ENCODE results near the gene PTPN3.

Gene PTPN3

DNA sequence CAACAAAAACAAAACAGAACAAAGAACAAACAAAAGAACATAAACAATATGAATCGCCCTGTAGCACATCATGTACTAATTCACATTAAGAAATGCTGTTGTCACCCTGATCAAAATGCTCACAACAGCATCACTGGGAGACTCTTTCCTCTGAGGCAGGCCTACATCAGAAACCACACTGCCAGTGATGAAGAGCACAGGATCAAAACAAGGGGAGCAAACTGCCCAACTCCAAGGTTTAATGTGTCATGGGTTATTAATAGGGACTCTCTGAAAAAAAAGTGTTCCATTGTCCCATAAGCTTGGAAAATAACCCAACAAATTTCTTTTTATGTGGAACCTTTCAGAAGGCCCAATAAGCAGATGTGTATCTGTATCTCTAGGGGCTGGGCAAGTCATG lies 74.2 kb downstream of the PTPN3 start:
- ATAC-seq (replicated peaks): no peak
- no peaks in the 10 kb centered on the region for H3K9me3 Mint-ChIP-seq
- H3K27me3 Mint-ChIP-seq: peaks cover 11 to 27% of the 10 kb centered on the region in 2 donors

DNA sequence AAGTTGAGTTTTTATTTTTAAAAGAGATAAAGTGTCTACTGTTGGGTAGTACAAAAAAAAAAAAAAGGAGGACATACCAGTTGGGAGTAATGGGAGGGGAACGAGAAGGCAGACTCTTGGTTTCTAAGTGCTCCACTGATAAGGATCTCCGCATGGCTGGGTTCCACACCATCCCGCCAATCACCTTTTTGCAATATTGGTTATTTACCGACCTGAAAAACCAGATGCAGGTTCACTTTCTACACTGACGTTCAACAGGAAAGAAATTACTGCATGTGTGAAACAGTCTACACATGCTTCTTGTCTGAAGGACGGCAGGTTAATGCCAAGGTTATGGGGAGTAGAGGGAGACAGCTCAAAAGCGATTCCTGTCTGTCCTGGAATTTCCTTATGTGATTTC lies 75.5 kb downstream of the PTPN3 start:
- no peak overlapping the region for H3K4me3 Mint-ChIP-seq
- H3K27me3 Mint-ChIP-seq: peaks cover 10 to 25% of the 10 kb centered on the region in 2 donors
- no peak overlapping the region for H3K27ac Mint-ChIP-seq
- ATAC-seq (replicated peaks) (peak; percentile 37 to 54), DNase-seq (no peak)
- no peaks in the 10 kb centered on the region for H3K9me3 Mint-ChIP-seq
- peaks cover 9 to 15% of the 10 kb centered on the region in 2 donors for H3K4me1 Mint-ChIP-seq
- no peaks in the 10 kb centered on the region for H3K36me3 Mint-ChIP-seq

More for the DNA sequence above, 74.2 kb downstream of the PTPN3 start:
- Mint-ChIP-seq H3K4me3 (no peak overlapping the region), H3K4me1 (peaks cover 2 to 3% of the 10 kb centered on the region in 2 donors), H3K36me3 (no peaks in the 10 kb centered on the region), H3K27ac (no peak overlapping the region)
- DNase-seq: no peak

DNA sequence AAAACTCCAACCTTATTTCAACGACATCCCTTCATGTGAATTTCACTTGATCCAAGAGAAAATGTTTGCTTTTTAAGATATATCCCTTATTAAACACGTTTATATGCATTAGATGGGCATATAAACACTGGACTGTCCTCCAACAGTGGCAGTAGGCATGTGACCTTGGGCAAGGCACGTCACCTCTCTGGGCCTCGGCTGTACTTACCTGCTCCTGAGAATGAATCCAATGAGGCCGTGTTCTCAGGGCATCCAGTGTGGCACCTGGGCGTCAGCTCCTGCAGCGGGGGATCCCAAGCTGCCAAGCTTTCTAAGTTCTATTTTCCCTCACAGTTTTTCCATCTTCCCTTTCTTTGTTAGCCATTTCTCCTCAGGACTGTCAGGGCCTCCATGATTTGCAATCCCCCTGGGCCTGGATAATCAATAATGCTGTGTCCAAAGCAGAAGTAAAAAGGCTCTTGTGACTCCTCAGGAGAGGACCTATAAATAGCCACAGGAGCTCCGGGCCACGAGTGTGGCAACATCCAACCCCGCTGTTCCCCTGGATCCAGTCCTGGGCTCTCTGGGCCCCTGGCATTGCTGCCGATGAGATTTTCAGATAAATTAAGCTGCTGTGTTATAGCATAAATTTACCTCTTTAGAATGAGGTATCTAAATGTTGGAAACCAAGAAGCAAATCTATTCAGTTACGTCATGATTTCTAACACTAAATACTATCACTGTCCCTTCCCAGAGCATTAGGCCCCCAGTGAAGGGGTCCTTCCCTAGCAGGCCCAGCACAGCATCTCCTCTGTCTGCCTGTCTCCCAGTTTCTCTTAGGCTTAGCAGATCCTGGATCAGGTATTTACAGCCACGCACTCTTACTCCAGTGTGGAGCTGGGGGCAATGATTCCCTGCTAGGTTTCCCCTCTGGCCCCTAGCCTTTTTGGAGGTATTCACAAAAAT lies 76.8 kb downstream of the PTPN3 start:
- DNase-seq (no peak), ATAC-seq (replicated peaks) (no peak)
- H3K9me3 Mint-ChIP-seq: no peaks in the 10 kb centered on the region
- H3K36me3 Mint-ChIP-seq: no peaks in the 10 kb centered on the region
- H3K4me3 Mint-ChIP-seq: no peak overlapping the region
- H3K27ac Mint-ChIP-seq: no peak overlapping the region
- H3K4me1 Mint-ChIP-seq: peaks cover 19 to 28% of the 10 kb centered on the region in 2 donors
- H3K27me3 Mint-ChIP-seq: peaks cover 0 to 17% of the 10 kb centered on the region in 2 donors

DNA sequence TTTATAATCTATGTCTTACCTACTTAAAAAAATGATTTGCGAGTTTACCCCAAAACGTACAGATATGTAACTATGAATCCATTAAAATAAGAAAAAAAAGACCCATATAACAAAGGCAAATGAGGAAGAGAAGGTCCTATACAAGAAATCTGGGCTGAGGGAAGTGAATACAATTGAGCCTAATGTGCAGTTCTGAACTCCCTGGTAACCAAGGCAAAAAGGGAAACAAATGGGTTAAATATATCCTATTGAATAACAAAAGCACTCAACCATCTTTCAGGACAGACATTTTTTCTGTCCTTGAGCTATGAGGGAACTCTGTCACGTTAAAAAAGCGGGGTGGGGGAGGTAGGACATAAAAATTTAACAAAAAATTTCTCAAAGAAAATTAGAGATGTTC lies 78.6 kb downstream of the PTPN3 start:
- ATAC-seq (replicated peaks): no peak
- Mint-ChIP-seq H3K36me3 (no peaks in the 10 kb centered on the region), H3K27me3 (peaks cover 6 to 24% of the 10 kb centered on the region in 2 donors), H3K4me3 (no peak overlapping the region), H3K27ac (no peak overlapping the region), H3K9me3 (peaks cover 0 to 5% of the 10 kb centered on the region in 2 donors), H3K4me1 (peaks cover 33 to 45% of the 10 kb centered on the region in 2 donors)
- no peak for DNase-seq

DNA sequence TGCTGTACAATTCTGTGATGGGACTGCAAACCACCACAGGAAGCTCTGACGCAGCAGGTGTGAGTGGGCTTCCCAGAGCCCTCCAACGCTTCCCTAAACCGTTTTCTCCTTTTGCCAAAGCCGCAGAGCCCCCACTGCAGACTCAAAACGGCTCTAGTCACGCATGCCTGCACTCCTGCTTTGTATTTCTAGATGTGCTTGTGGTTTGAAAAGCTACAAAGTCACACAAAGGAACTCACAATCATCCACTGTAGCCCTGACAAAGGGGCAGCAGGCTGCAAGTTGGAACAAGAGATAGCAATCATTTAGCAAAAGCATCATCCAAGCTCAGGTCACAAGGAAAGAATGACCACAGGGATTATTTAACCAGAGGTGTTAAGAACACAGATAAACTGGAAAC lies 79.3 kb downstream of the PTPN3 start:
- H3K4me3 Mint-ChIP-seq: peak overlapping the region in 1 of 2 donors; percentile 10
- no peaks in the 10 kb centered on the region for H3K36me3 Mint-ChIP-seq
- peaks cover 0 to 5% of the 10 kb centered on the region in 2 donors for H3K9me3 Mint-ChIP-seq
- DNase-seq (no peak), ATAC-seq (replicated peaks) (peak; percentile 14 to 31)
- H3K4me1 Mint-ChIP-seq: peaks cover 35 to 47% of the 10 kb centered on the region in 2 donors
- peaks cover 6 to 24% of the 10 kb centered on the region in 2 donors for H3K27me3 Mint-ChIP-seq
- no peak overlapping the region for H3K27ac Mint-ChIP-seq

DNA sequence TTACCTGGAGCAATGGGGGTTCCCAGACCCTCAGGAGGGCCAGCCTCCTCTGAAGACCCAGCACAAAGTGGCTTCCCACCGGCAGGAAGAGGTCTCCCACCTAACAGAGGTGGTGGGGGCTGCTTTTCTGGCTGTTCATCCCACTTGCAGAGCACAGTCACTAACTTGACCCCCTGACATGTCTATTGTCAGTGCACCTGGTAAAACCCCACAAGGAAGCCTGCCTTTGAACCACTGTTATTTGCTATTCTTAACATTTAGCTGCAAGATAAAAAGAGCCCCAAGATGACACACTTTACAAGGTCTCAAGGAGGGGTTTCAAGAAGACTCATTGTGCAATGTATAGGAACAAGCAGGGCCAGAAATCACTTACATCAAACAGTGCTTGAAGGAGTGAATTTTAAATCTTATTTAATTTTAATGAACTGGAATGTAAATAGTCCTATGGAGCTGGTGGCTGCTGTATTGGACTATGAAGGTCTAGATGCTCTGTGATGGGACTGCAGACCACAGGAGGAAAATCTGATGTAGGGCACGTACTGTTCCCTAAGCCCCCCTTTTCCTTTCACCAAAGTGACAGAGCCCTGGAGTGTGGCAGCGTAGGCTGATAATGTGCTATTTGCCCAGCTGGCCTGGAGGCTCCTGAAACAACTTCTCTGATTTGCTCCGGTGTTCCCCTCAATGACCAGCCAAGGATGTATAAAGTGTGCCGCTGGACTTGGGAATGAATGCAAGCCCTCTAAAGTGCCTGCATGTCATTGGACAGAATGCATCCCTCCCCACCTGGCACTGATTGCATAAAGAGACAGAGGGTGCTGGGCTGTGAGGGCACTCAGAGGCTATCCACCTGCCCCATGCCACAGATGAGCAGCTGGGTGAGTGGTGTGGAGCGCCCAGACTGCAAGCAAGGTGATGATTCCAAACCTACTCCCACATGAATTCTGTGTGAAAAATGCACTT lies 80.2 kb downstream of the PTPN3 start:
- Mint-ChIP-seq H3K9me3 (peaks cover 0 to 5% of the 10 kb centered on the region in 2 donors), H3K36me3 (no peaks in the 10 kb centered on the region), H3K4me1 (peaks cover 42 to 55% of the 10 kb centered on the region in 2 donors), H3K27me3 (peaks cover 12 to 32% of the 10 kb centered on the region in 2 donors), H3K27ac (peak overlapping the region; percentile 75), H3K4me3 (peak overlapping the region in 1 of 2 donors; percentile 15)
- DNase-seq (no peak), ATAC-seq (replicated peaks) (no peak)

DNA sequence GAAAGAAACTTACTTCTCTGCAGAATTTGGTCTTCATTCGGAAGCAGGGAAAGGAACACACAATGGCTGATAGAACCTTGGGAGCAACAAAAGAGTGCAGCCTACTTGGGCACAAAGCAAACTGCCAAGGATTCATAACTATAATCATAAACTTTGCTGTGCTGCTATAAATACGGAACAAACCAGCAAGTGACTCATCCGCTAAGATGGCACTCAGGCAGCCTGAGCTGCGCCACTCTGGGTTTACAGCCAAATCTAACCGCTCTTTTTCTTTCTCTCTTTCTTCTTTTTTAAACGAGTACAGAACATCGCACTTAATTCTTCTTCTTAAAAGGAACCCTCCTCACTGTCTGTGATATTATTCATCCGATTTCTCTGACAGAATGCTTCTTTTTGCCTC lies 81.1 kb downstream of the PTPN3 start:
- no peak for DNase-seq
- peaks cover 12 to 32% of the 10 kb centered on the region in 2 donors for H3K27me3 Mint-ChIP-seq
- H3K36me3 Mint-ChIP-seq: no peaks in the 10 kb centered on the region
- H3K4me1 Mint-ChIP-seq: peaks cover 43 to 57% of the 10 kb centered on the region in 2 donors
- peaks cover 0 to 5% of the 10 kb centered on the region in 2 donors for H3K9me3 Mint-ChIP-seq
- ATAC-seq (replicated peaks): no peak
- peak overlapping the region; percentile 75 for H3K27ac Mint-ChIP-seq
- peak overlapping the region in 1 of 2 donors; percentile 15 for H3K4me3 Mint-ChIP-seq

DNA sequence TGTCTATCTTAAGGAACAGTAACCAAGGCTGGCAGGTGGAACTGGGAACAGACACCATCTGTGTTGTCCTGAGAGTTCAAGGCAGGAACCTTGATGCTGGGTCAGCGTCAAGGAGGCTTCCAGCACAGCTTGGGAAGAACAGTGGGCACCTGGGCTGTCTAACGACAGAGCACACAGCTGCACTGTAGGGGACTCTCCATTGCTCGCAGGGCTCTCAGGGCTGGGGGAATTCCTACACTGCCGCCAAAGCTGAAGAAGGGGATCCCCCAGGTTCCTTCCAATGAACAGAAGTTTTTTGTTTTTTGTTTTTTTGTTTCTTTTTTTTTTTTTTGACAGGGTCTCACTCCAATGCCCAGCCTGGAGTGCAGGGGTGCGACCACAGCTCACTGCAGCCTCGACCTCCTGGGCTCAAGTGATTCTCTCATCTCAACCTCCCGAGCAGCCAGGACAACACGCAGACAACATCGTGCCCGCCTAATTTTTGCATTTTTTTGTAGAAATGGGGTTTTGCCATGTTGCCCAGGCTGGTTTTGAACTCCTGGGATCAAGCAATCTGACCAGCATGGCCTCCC lies 81.9 kb downstream of the PTPN3 start:
- peaks cover 12 to 30% of the 10 kb centered on the region in 2 donors for H3K27me3 Mint-ChIP-seq
- peak; percentile 62 for DNase-seq
- peak overlapping the region; percentile 5 to 21 for H3K4me3 Mint-ChIP-seq
- H3K9me3 Mint-ChIP-seq: peaks cover 0 to 5% of the 10 kb centered on the region in 2 donors
- ATAC-seq (replicated peaks): peak; percentile 81 to 87
- H3K4me1 Mint-ChIP-seq: peaks cover 50 to 65% of the 10 kb centered on the region in 2 donors
- peak overlapping the region; percentile 65 for H3K27ac Mint-ChIP-seq
- no peaks in the 10 kb centered on the region for H3K36me3 Mint-ChIP-seq

DNA sequence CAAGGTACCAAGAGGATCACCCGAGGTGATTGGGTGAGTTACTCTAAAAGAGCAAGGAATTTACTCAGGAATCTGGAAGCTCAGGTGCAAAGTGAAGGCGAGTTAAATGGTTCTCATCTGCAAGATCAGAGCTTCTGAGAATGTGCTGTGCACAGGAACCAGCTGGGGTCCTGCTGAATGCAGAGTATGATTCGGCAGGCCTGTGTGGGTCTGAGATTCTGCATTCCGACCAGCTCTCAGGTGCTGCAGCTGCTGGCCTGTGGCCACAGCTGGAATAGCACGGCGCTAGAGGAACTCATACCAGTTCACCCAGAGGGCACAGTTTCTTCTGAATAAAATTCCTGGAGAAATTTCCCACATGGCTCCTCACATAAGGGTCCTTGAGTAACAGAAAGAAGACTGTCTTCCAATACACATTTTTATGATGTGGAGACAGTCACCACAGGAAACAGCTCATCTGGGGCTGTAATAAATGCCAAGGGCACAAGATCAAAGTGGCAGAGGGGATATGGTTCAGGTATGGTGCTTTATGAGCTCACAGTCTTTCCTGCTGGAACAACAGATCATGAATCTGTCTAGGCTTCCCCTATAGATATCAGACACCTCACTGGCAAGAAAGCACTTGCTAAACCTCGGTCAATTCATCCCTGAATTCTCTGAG lies 83.9 kb downstream of the PTPN3 start:
- Mint-ChIP-seq H3K4me1 (peaks cover 56 to 74% of the 10 kb centered on the region in 2 donors), H3K9me3 (peaks cover 0 to 5% of the 10 kb centered on the region in 2 donors), H3K27me3 (peaks cover 12 to 16% of the 10 kb centered on the region in 2 donors), H3K36me3 (no peaks in the 10 kb centered on the region), H3K4me3 (no peak overlapping the region), H3K27ac (no peak overlapping the region)
- ATAC-seq (replicated peaks) (no peak), DNase-seq (no peak)

DNA sequence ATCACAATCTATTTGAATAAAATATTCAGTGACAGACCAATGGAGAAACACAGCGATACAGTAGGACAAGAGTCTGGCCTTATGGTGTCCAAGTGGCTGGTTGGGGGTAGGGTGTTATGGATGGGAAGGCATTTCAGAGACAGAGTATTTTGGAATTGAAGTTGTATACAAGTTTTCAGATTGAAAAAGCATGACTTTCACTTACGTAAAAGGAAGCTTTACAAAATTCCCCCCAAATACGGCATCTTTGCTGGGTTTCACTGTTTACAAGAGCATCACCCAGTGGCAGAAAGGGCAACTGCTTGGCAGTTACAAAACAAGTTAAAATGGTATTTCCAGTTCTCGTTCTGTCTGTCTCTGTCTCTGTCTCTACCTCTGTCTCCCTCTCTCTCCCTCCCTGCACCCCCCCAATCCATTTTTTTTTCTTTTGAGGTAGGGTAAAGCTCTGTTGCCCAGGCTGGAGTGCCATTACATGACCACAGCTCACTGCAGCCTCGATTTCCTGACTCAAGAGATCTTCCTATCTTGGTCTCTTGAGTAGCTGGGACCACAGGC lies 86.2 kb downstream of the PTPN3 start:
- Mint-ChIP-seq H3K36me3 (no peaks in the 10 kb centered on the region), H3K27me3 (peaks cover 12 to 16% of the 10 kb centered on the region in 2 donors), H3K4me3 (peak overlapping the region; percentile 26 to 51), H3K9me3 (peaks cover 0 to 5% of the 10 kb centered on the region in 2 donors), H3K4me1 (peaks cover 42 to 52% of the 10 kb centered on the region in 2 donors), H3K27ac (peak overlapping the region; percentile 96)
- ATAC-seq (replicated peaks) (peak; percentile 43 to 54), DNase-seq (peak; percentile 55)

DNA sequence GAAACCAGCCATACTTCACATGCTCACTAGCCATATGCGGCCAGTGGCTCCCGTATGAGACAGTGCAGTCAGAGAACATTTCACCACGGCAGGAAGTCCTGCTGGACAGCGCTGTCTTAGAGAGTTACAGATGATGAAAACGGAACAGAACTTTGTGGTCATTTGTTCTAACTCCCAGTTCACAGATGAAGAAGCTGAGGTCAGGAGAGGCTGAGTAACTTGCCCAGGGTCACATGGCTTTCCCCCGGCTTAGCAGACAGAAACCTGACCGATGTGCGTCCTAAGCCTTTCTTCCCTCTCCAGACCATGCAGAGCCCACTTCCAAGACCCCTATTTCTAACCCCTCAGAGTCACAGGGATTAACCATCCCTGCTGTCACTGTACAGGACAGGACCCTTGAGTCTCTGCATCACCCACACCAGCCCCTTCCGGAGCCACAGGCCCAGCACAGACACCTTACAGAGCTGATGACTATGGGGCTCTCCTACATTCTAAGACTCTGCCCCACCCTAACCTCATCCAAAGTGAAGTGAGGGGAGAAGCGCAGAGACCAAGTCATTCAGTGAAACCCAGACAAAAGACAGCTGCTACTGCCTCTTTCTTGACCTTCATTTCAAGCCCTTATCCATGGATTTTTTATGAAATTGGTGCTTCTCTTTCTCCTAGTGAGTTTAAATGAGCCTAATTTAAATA lies 86.9 kb downstream of the PTPN3 start:
- Mint-ChIP-seq H3K27ac (peak overlapping the region; percentile 96), H3K4me1 (peaks cover 37 to 45% of the 10 kb centered on the region in 2 donors), H3K36me3 (no peaks in the 10 kb centered on the region), H3K9me3 (peaks cover 0 to 5% of the 10 kb centered on the region in 2 donors), H3K4me3 (peak overlapping the region; percentile 53 to 54), H3K27me3 (peaks cover 12 to 23% of the 10 kb centered on the region in 2 donors)
- ATAC-seq (replicated peaks): peak; percentile 47 to 57
- no peak for DNase-seq

DNA sequence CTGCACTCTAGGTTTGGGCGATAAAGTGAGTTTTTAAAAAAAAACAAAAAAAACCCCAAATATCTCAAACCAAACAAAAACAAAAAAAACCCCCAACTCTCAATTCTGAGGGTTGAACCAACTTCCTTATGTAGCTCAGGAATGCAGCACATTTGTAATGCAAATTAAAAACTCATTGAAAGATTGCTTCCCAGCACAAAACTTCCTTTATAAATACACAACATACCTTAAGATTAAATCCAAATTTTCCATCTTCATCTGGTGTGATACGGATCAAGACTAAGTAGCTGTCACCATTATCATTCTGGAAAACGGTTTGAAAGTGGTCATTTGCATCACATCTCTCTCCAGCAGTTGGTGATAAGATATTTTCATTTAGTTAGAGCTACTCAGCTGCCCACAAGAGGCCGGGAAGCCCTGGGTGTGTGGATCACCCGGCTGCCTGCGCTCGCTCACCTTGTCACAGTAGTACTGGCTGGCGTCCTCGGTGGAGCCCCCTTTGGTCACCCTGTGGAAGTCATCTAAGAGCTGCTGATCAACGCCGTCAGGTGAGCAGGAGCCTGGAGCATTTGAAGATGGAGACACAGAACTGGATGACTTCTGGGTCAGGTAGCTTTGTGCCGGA lies 88.2 kb downstream of the PTPN3 start:
- no peak overlapping the region for H3K27ac Mint-ChIP-seq
- H3K36me3 Mint-ChIP-seq: no peaks in the 10 kb centered on the region
- H3K4me3 Mint-ChIP-seq: no peak overlapping the region
- H3K4me1 Mint-ChIP-seq: peaks cover 26 to 32% of the 10 kb centered on the region in 2 donors
- ATAC-seq (replicated peaks) (peak; percentile 31), DNase-seq (no peak)
- peaks cover 11 to 23% of the 10 kb centered on the region in 2 donors for H3K27me3 Mint-ChIP-seq
- no peaks in the 10 kb centered on the region for H3K9me3 Mint-ChIP-seq
